Measurements from ENCODE around the gene HOOK2. TPM values are rescaled to one million over a fixed set of nuclear protein-coding genes. Genes with fewer than 3 reads are reported as not detected.

Gene HOOK2
- polyA plus RNA-seq, 1 of the 3 experiments (the other 2 are of a cell fraction): 33.0 TPM

DNA sequence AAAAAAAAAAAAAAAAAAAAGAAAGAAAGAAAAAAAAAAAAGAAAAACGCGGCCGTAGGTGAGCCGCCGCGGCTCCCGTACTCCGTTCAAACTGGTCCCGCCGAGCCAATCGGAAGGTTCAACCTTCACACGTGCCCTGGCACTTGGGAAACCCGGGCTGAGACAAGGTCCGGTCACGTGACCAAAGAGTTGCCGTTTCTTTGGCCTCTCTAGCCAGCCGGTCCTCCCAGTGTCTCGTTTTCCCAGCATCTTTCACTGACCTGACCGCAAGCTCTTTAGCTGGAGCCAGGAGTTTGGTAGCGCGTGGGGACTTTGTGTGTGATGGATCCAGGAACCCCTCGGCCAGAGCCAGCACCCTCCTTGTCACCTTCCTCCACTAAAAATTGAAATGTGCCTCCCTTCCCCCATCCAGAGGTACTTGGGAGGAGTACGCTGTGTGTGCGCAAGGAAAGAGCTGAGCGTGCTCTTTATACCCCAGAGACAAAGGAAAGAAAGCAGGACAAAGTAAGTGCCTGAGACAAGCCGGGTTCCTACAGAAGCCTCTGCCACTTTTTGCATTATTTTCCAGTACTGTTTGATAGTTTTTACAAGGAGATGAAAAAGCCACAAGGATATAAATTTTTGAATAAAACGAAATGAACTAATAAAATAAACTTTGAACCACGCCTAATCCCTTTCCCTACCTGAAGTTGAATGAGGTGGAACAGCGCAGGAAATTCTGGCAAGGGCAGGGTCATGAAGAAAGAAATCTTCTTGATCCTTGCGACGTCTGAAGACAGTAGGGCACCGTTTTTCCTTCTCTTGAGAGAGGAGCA is 52.6 kb downstream of the HOOK2 start (continued):
- TF ChIP-seq NRF1 (IDR thresholded peaks at IDR 0.05; ENCODE audit: low read depth, low read length): 0 out of 2 replicates have a peak, but pooled peaks have one; percentile 16
- peak; percentile 69; the same call in 1 of the 2 replicates for TF ChIP-seq ELF1 (IDR thresholded peaks at IDR 0.05)
- TF ChIP-seq, protein P1, sequence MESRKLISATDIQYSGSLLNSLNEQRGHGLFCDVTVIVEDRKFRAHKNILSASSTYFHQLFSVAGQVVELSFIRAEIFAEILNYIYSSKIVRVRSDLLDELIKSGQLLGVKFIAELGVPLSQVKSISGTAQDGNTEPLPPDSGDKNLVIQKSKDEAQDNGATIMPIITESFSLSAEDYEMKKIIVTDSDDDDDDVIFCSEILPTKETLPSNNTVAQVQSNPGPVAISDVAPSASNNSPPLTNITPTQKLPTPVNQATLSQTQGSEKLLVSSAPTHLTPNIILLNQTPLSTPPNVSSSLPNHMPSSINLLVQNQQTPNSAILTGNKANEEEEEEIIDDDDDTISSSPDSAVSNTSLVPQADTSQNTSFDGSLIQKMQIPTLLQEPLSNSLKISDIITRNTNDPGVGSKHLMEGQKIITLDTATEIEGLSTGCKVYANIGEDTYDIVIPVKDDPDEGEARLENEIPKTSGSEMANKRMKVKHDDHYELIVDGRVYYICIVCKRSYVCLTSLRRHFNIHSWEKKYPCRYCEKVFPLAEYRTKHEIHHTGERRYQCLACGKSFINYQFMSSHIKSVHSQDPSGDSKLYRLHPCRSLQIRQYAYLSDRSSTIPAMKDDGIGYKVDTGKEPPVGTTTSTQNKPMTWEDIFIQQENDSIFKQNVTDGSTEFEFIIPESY (IDR thresholded peaks at IDR 0.05; ENCODE audit: borderline replicate concordance, low read depth): peak; percentile 53; the same call in 1 of the 2 replicates
- no peak; the same call in 1 of the 2 replicates for TF ChIP-seq TCF12 (IDR thresholded peaks at IDR 0.05)
- TF ChIP-seq, protein P2, sequence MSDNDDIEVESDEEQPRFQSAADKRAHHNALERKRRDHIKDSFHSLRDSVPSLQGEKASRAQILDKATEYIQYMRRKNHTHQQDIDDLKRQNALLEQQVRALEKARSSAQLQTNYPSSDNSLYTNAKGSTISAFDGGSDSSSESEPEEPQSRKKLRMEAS (IDR thresholded peaks at IDR 0.05; ENCODE audit: low read depth): peak; percentile 92
- 0 out of 2 replicates have a peak, but pooled peaks have one; percentile 33 for TF ChIP-seq RCOR1 (IDR thresholded peaks at IDR 0.05; ENCODE audit: low read length)

DNA sequence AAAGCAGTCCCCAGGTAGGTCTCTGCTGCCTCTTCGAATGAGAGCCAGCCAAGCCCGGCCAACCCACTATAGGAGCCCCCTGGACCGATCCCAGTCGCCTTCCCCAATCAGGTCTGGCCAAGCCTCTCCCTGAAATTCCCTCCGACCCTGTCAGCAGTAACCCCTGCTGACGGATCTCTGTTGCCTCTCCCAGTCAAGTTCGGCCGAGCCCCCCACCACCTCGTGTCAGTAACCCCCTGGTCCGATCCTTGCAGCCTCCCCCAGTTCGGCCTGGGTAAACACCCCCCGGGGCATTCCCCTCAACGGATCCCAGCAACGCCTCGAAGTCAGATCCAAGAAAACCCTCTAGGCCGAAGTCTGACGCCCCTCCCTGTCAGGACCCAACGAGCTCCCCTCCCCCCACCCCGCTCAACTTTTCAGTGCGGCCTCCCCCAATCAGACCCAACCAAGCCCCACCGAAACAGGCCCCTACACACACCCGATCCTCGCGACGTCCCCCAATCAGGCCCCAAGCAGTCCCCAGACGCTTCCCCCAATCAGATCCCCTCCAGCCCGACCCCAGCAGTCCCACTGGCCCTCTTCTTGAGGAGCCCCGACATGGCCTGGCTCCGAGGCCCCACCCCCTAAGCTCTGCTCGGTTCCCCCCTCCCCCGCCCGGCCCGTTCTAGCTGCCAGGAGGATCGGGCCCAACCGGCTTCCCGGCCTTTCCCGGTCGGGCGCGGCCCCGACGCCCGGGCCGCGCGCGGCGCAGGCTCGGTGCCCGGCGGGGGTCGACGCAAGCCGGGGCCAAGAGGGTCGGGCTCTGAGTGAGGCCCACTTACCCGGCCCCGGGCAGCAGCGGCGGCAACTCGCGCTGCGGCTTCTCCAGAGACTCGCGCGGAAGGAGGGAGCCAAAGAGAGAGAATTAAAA is 53.4 kb downstream of the HOOK2 start:
- H3K36me3 ChIP-seq (replicated peaks in 1 of 2; ENCODE audit: control insufficient read depth in 1 of 2, insufficient read depth in 2 of 2, low read length in 1 of 2): peaks cover 10 to 20% of the 10 kb centered on the region in 2 experiments
- peak overlapping the region; percentile 66; the same call in 1 of the 2 replicates for H2AFZ ChIP-seq (ENCODE audit: low read depth)
- ChIA-PET CTCF (interaction anchor here (0.7 to 3.8 kb wide), 9 partner anchors 9 to 126 kb away, joined by 3 to 25 read pairs (median 6); partner anchors contain the start of genes GET3 and TRIR), POLR2A (interaction anchor here (0.7 to 1.7 kb wide), 13 partner anchors 12 to 131 kb away, joined by 3 to 5 read pairs (median 4); partner anchors contain the start of genes FBXW9, GET3, JUNB and MAN2B1)
- H3F3A ChIP-seq (replicated peaks; ENCODE audit: insufficient read depth): peaks cover 14% of the 10 kb centered on the region
- no peaks in the 10 kb centered on the region for H3K9me3 ChIP-seq
- H3K4me2 ChIP-seq: peak overlapping the region; percentile 99
- no peaks in the 10 kb centered on the region for H3K27me3 ChIP-seq (ENCODE audit: insufficient read depth)
- H3K27ac ChIP-seq (ENCODE audit: low read depth in 2 of 2, low read length in 1 of 2): peak overlapping the region; percentile 89
- peaks cover 66% of the 10 kb centered on the region for H3K79me2 ChIP-seq (ENCODE audit: insufficient read depth)
- TF ChIP-seq, protein P3, sequence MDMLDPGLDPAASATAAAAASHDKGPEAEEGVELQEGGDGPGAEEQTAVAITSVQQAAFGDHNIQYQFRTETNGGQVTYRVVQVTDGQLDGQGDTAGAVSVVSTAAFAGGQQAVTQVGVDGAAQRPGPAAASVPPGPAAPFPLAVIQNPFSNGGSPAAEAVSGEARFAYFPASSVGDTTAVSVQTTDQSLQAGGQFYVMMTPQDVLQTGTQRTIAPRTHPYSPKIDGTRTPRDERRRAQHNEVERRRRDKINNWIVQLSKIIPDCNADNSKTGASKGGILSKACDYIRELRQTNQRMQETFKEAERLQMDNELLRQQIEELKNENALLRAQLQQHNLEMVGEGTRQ (IDR thresholded peaks at IDR 0.05; ENCODE audit: borderline replicate concordance, low read depth, low read length): no peak
- TF ChIP-seq, protein P4, sequence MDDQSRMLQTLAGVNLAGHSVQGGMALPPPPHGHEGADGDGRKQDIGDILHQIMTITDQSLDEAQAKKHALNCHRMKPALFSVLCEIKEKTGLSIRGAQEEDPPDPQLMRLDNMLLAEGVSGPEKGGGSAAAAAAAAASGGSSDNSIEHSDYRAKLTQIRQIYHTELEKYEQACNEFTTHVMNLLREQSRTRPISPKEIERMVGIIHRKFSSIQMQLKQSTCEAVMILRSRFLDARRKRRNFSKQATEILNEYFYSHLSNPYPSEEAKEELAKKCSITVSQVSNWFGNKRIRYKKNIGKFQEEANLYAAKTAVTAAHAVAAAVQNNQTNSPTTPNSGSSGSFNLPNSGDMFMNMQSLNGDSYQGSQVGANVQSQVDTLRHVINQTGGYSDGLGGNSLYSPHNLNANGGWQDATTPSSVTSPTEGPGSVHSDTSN (IDR thresholded peaks at IDR 0.05): peak; percentile 7; the same call in 1 of the 2 replicates
- H3K4me1 ChIP-seq (ENCODE audit: control insufficient read depth in 1 of 2, insufficient read depth in 2 of 2, low read depth in 1 of 2, low read length in 1 of 2): peaks cover 7 to 8% of the 10 kb centered on the region in 2 experiments; a peak in 3 of 4 replicates
- H3K9me2 ChIP-seq: no peaks in the 10 kb centered on the region
- peak overlapping the region; percentile 63 to 85 for H3K4me3 ChIP-seq (ENCODE audit: low read depth in 2 of 2, low read length in 1 of 2)
- WGBS (ENCODE audit: low lambda C conversion rate): under 1% methylated on average over 32 of the region's 65 CpGs
- H3K9ac ChIP-seq: peak overlapping the region; percentile 95
- no peaks in the 10 kb centered on the region for H4K20me1 ChIP-seq (ENCODE audit: insufficient read depth)
- DNase-seq: peak; percentile 89

Measured in SK-N-SH (cell line).